OCI-LY7 (cell line): Measurements from ENCODE around the gene C10orf143. TPM values are rescaled to one million over a fixed set of nuclear protein-coding genes. Genes with fewer than 3 reads are reported as not detected.

Experiments used
- BruUV-seq: library from RNA; stranded (reverse); fragments of 400-500 nt; replicated peaks from 2 replicates; lab custom pipeline; 2021; lab: Mats Ljungman, UMichigan
- CTCF ChIA-PET: fragments of 300-600 bp; sonication (Branson Sonifier 250); formaldehyde crosslinking; loops from one replicate; lab custom pipeline; 2022; ENCODE audit warnings: antibody characterized with exemption; ENCODE audit not compliant: unreplicated experiment; lab: Charles Lee
- POLR2A ChIA-PET: fragments of 300-600 bp; sonication (Branson Sonifier 250); formaldehyde crosslinking; loops from one replicate; lab custom pipeline; 2022; ENCODE audit warnings: antibody characterized with exemption; lab: Charles Lee
- DNase-seq: peaks from one replicate; pipeline ENCODE4 v3.0.0-alpha.2; 2015; ENCODE audit warnings: low spot score
- H2AFZ ChIP-seq: fragments of 200-600 bp; sonication (generic), shearing (Covaris generic); 2 replicates; pipeline ENCODE4 v1.6.1; 2014; ENCODE audit warnings: mild to moderate bottlenecking, antibody characterized with exemption, low read length, moderate library complexity
- H3K27ac ChIP-seq: fragments of 200-600 bp; sonication (generic); 2 replicates; pipeline ENCODE4 v1.5.1; 2014; ENCODE audit warnings: mixed run types, low read depth, mild to moderate bottlenecking, moderate library complexity, low read length, inconsistent platforms; ENCODE audit not compliant: poor library complexity, severe bottlenecking
- H3K36me3 ChIP-seq: fragments of 200-600 bp; sonication (generic); 2 replicates; pipeline ENCODE4 v1.6.1; 2014; ENCODE audit warnings: mild to moderate bottlenecking, antibody characterized with exemption, low read length, moderate library complexity, mixed read lengths; ENCODE audit not compliant: insufficient read depth
- H3K4me1 ChIP-seq: fragments of 200-600 bp; sonication (generic); 2 replicates; pipeline ENCODE4 v1.5.1; 2014; ENCODE audit warnings: mild to moderate bottlenecking, low read length; ENCODE audit not compliant: insufficient read depth, poor library complexity, severe bottlenecking
- H3K4me2 ChIP-seq: fragments of 200-600 bp; sonication (generic); 2 replicates; pipeline ENCODE4 v1.6.1; 2014; ENCODE audit warnings: mild to moderate bottlenecking, low read length
- H3K4me3 ChIP-seq: fragments of 200-600 bp; sonication (generic); 2 replicates; pipeline ENCODE4 v1.5.1; 2014; ENCODE audit warnings: mild to moderate bottlenecking, low read depth, low read length; ENCODE audit not compliant: poor library complexity, severe bottlenecking
- H3K79me2 ChIP-seq: fragments of 200-600 bp; sonication (generic); 2 replicates; pipeline ENCODE4 v1.6.1; 2016; ENCODE audit warnings: low read depth, mild to moderate bottlenecking, low read length, moderate library complexity, mixed read lengths; ENCODE audit not compliant: insufficient read depth
- H3K9me2 ChIP-seq: fragments of 200-600 bp; sonication (generic); 2 replicates; pipeline ENCODE4 v1.6.1; 2016; ENCODE audit warnings: mild to moderate bottlenecking, low read length, mixed read lengths; ENCODE audit not compliant: insufficient read depth
- H3K9me3 ChIP-seq: fragments of 200-600 bp; sonication (generic); 2 replicates; pipeline ENCODE4 v1.6.1; 2014; ENCODE audit warnings: mild to moderate bottlenecking, mixed run types, low read length, mixed read lengths
- H4K20me1 ChIP-seq: fragments of 200-600 bp; sonication (generic); 2 replicates; pipeline ENCODE4 v1.6.1; 2014; ENCODE audit warnings: mild to moderate bottlenecking, antibody characterized with exemption, low read length, moderate library complexity, mixed read lengths; ENCODE audit not compliant: insufficient read depth
- EZH2phosphoT487 ChIP-seq: fragments of 200-600 bp; sonication (generic); IDR thresholded peaks from 2 replicates; pipeline ENCODE4 v1.6.1; 2018; ENCODE audit warnings: low read depth, borderline replicate concordance, mild to moderate bottlenecking, mixed run types, antibody characterized with exemption, low read length, moderate library complexity, mixed read lengths
- intact Hi-C: fragments of 100-400 bp; cut with micrococcal nuclease; formaldehyde crosslinking; loops from one replicate; pipeline ENCODE4 v1.10.0; 2022; ENCODE audit not compliant: unreplicated experiment
- total RNA-seq, 2 experiments: library from RNA; depleted of rRNA in 1 of 2; stranded (reverse); fragments of >200 nt in 1 of 2; shearing (Covaris generic) in 1 of 2; gene quantifications; 2 replicates each; pipeline ENCODE4 v1.2.3, GENCODE V29; 2014 to 2022
- TF ChIP-seq, protein P1 (sequence below): fragments of 200-600 bp; sonication (generic); conservative IDR thresholded peaks from 2 replicates; pipeline ENCODE4 v1.5.1; 2014; ENCODE audit warnings: mild to moderate bottlenecking, antibody characterized with exemption, low read length, moderate library complexity, mixed read lengths

C10orf143 gene
- total RNA-seq, 2 experiments from 2014 or later, result 0.88 to 6.4 TPM

DNA sequence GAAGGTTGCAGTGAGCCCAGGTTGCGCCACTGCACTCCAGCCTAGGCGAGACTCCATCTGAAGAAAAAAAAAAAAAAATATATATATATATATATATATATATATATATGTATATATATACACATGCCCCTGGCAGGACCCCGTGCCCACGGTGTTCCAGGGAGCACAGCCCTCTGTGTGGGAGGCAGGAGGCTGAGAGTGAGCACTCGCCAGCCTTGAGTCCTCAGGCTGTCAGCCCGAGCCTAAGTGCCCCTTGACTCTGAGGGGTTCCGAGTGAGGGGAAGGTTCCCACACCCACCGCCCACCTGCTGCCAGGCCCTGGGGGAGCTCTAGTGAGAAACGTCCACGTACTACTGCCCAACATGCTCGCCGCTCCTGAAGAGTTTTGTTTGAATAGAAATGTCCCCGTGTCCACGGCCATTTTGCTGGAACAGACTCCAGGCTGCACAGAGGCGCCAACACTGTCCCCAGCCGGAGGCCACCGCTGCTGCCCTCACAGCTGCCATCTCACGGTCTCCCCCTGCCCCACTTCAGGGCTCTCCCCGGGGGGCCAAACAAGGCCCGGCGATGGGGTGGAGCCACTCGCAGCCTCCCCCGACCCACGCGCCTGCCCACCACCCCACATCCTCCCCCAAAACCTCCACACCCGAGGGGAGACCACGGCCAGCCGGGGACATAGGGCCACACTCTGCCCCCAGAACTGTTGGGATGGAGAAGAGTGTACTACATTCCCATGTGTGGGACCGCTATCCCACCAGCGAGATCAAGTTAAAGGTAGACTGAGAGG, 83.8 kb downstream of the C10orf143 start:
- TF ChIP-seq EZH2phosphoT487, result no peak
- TF ChIP-seq, protein P1, sequence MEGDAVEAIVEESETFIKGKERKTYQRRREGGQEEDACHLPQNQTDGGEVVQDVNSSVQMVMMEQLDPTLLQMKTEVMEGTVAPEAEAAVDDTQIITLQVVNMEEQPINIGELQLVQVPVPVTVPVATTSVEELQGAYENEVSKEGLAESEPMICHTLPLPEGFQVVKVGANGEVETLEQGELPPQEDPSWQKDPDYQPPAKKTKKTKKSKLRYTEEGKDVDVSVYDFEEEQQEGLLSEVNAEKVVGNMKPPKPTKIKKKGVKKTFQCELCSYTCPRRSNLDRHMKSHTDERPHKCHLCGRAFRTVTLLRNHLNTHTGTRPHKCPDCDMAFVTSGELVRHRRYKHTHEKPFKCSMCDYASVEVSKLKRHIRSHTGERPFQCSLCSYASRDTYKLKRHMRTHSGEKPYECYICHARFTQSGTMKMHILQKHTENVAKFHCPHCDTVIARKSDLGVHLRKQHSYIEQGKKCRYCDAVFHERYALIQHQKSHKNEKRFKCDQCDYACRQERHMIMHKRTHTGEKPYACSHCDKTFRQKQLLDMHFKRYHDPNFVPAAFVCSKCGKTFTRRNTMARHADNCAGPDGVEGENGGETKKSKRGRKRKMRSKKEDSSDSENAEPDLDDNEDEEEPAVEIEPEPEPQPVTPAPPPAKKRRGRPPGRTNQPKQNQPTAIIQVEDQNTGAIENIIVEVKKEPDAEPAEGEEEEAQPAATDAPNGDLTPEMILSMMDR, result no peak
- Histone ChIP-seq H3K4me1 (no peaks in the 10 kb centered on the region), H3K9me3 (no peaks in the 10 kb centered on the region), H4K20me1 (no peaks in the 10 kb centered on the region), H3K36me3 (no peaks in the 10 kb centered on the region), H2AFZ (no peak overlapping the region), H3K4me3 (no peak overlapping the region), H3K79me2 (no peaks in the 10 kb centered on the region), H3K27ac (no peak overlapping the region), H3K9me2 (no peaks in the 10 kb centered on the region), H3K4me2 (no peak overlapping the region)
- ChIA-PET POLR2A (no interaction called here), CTCF (no interaction called here)
- intact Hi-C loops, result no loop called here
- DNase-seq, result no peak
- no TSS peak for BruUV-seq

DNA sequence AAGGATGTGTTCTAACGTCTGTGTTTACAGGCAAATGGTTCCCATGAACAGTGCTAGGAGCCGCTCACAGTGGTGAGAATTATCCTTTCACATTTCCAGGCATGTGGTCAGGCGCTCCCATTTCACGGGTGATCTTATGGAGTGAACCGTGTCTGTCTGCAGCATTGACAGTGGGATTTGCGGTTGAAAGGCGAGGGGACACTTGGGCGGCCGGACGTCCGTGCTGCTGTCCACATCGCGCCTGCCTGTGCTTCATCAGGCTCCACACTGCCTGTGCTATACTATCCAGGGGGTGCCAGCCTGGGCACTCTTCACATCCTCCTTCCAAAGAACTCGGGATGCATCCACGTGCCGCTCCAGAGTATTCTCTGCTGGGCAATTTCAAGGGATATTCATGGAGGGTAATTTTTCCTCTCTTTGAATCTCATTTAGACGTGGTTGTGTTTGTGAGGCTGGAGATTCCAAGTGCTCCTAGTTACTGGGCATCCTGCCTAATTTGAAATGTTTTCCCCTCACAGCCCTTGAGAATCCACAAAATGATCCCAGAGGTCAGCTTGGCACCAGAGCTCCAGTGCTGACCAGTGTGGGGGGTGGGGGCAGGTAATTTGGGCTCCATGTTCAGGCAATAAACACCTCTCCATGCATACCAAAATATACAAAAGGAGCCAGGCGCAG, 84.7 kb downstream of the C10orf143 start:
- H3K4me2 ChIP-seq, result no peak overlapping the region
- no peak overlapping the region for H3K4me3 ChIP-seq
- CTCF ChIA-PET, result no interaction called here
- no peaks in the 10 kb centered on the region for H3K36me3 ChIP-seq
- no peaks in the 10 kb centered on the region for H3K79me2 ChIP-seq
- DNase-seq, result no peak
- H3K9me3 ChIP-seq, result no peaks in the 10 kb centered on the region
- no peaks in the 10 kb centered on the region for H3K9me2 ChIP-seq
- no TSS peak for BruUV-seq
- TF ChIP-seq EZH2phosphoT487, result no peak
- TF ChIP-seq, protein P1, result no peak
- H3K27ac ChIP-seq, result no peak overlapping the region
- intact Hi-C loops, result no loop called here
- H3K4me1 ChIP-seq, result no peaks in the 10 kb centered on the region
- H2AFZ ChIP-seq, result no peak overlapping the region
- no peaks in the 10 kb centered on the region for H4K20me1 ChIP-seq
- POLR2A ChIA-PET, result no interaction called here

DNA sequence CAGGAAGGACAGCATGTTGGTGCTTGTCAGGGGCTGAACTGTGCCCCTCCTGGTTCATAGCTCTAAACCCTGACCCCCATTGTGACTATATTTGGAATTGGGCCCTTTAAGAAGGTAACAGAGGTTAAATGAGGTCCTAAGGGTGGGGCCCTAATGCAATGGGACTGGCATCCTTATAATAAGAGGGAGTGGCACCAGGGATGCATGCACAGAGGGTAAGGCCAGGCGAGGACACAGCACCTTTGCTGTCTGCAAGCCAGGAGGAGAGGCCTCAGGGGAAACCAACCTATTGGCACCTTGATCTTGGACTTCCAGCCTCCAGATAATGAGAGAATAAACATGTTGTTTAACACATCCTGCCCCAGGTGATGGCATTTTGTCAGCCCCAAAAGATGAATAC, 85.3 kb downstream of the C10orf143 start:
- intact Hi-C loops, result no loop called here
- Histone ChIP-seq H4K20me1 (no peaks in the 10 kb centered on the region), H3K4me1 (no peaks in the 10 kb centered on the region), H3K4me3 (no peak overlapping the region), H3K4me2 (no peak overlapping the region), H3K36me3 (no peaks in the 10 kb centered on the region), H3K27ac (no peak overlapping the region), H2AFZ (no peak overlapping the region), H3K9me2 (no peaks in the 10 kb centered on the region), H3K79me2 (no peaks in the 10 kb centered on the region), H3K9me3 (no peaks in the 10 kb centered on the region)
- ChIA-PET CTCF (no interaction called here), POLR2A (no interaction called here)
- DNase-seq, result no peak
- no TSS peak for BruUV-seq
- TF ChIP-seq EZH2phosphoT487, result no peak
